Spleen (tissue), 7 donors: ENCODE results near the gene SMAD3.

ENCODE experiments used
- CTCF ChIP-seq, 11 experiments: fragments of 200-600 bp in 7 of 11; fragments of 450-650 bp in 4 of 11; sonication (generic) in 4 of 11; IDR thresholded peaks in 8 of 11; conservative IDR thresholded peaks in 3 of 11; 1 replicate in 7 of 11; 2 replicates in 4 of 11; pipeline versions ENCODE4 v1.4.0 to v1.8.0; 2016 to 2021; ENCODE audit warnings: antibody characterized with exemption in 11 of 11, inconsistent platforms in 4 of 11, mild to moderate bottlenecking in 1 of 11
- POLR2A ChIP-seq, 3 donors: fragments of 450-650 bp; IDR thresholded peaks; one replicate each; pipeline ENCODE4 v1.5.1; 2017; ENCODE audit warnings: antibody characterized with exemption in 3 of 3, mild to moderate bottlenecking in 1 of 3
- POLR2AphosphoS5 ChIP-seq, 3 donors: sonication (generic); formaldehyde crosslinking; IDR thresholded peaks; one replicate each; pipeline ENCODE4 v1.5.1; 2017; ENCODE audit warnings: antibody characterized with exemption in 3 of 3
- donor health status: DM: no; HTN: no; CAD: no; lungs with moderate emphysema.
- donor health status: DM: no; HTN: no; CAD: no.
- donor health status: DM: no; HTN: no; CAD: no.

GRCh38 chr15:67210555-67211168 is 145.3 kb downstream of the SMAD3 start:
- TF ChIP-seq CTCF (IDR thresholded peaks at IDR 0.05 in 8 of 11, conservative IDR thresholded peaks at IDR 0.05 in 3 of 11), result no peak
- no peak for TF ChIP-seq POLR2AphosphoS5 (IDR thresholded peaks at IDR 0.05)
- TF ChIP-seq POLR2A (IDR thresholded peaks at IDR 0.05), result no peak
